OCI-LY3 (cell line): ENCODE results near the gene ITM2C.

Experiments used
- H2AFZ ChIP-seq: fragments of 200-600, 300-600 bp; shearing (Covaris generic); 2 replicates; pipeline ENCODE4 v1.6.0; 2014; ENCODE audit warnings: antibody characterized with exemption, low read depth, low read length
- H3K27ac ChIP-seq: fragments of 200-600, 300-600 bp; sonication (generic); 2 replicates; pipeline ENCODE4 v1.5.1; 2014; ENCODE audit warnings: mild to moderate bottlenecking, low read length, moderate library complexity, mixed read lengths
- H3K27me3 ChIP-seq: fragments of 200-600, 300-600 bp; sonication (generic); 2 replicates; pipeline ENCODE4 v1.6.1; 2014; ENCODE audit warnings: low read depth, low read length, mixed read lengths
- H3K36me3 ChIP-seq: fragments of 200-600, 300-600 bp; sonication (generic); replicated peaks from 2 replicates; pipeline ENCODE3; 2014; ENCODE audit warnings: low read depth, low read length, mixed read lengths
- H3K4me1 ChIP-seq: fragments of 300-600, 200-600 bp; sonication (generic); 2 replicates; pipeline ENCODE4 v1.6.1; 2014; ENCODE audit warnings: low read length, mixed read lengths
- H3K4me2 ChIP-seq: fragments of 200-600, 300-600 bp; sonication (generic); 2 replicates; pipeline ENCODE4 v1.6.1; 2014; ENCODE audit warnings: low read length, mixed read lengths
- H3K4me3 ChIP-seq: fragments of 300-600, 200-600 bp; sonication (generic); 2 replicates; pipeline ENCODE4 v1.5.1; 2014; ENCODE audit warnings: antibody characterized with exemption, mild to moderate bottlenecking, low read length, moderate library complexity
- H3K79me2 ChIP-seq: fragments of 300-600, 200-600 bp; shearing (Covaris generic); 2 replicates; pipeline ENCODE4 v1.6.1; 2014; ENCODE audit warnings: mild to moderate bottlenecking, low read length, mixed read lengths
- H3K9ac ChIP-seq: fragments of 300-600, 200-600 bp; shearing (Covaris generic); 2 replicates; pipeline ENCODE4 v1.6.0; 2014; ENCODE audit warnings: mild to moderate bottlenecking, low read length, moderate library complexity
- H3K9me3 ChIP-seq: fragments of 200-600, 300-600 bp; shearing (Covaris generic); 2 replicates; pipeline ENCODE4 v1.6.1; 2014; ENCODE audit warnings: low read length, mixed read lengths; ENCODE audit not compliant: insufficient read depth
- H4K20me1 ChIP-seq: fragments of 200-600, 300-600 bp; sonication (generic); 2 replicates; pipeline ENCODE4 v1.6.1; 2016; ENCODE audit warnings: low read length, mixed read lengths; ENCODE audit not compliant: insufficient read depth
- CTCF ChIP-seq: fragments of 200-600, 300-600 bp; sonication (generic); IDR thresholded peaks from 2 replicates; pipeline ENCODE4 v1.5.1; 2014; ENCODE audit warnings: antibody characterized with exemption, low read length, low read depth
- EZH2phosphoT487 ChIP-seq: fragments of 200-600 bp; shearing (Covaris generic); IDR thresholded peaks from 2 replicates; pipeline ENCODE4 v1.6.1; 2018; ENCODE audit warnings: antibody characterized with exemption, mixed run types, low read depth

Gene ITM2C

GRCh38 chr2:230906471-230907230, 41.9 kb downstream of the ITM2C start:
- Histone ChIP-seq H3K9ac (no peak overlapping the region), H3K4me1 (peaks cover 11% of the 10 kb centered on the region), H3K36me3 (no peaks in the 10 kb centered on the region), H3K27ac (no peak overlapping the region), H3K9me3 (no peaks in the 10 kb centered on the region), H2AFZ (no peak overlapping the region), H3K79me2 (no peaks in the 10 kb centered on the region), H3K4me3 (no peak overlapping the region), H4K20me1 (no peaks in the 10 kb centered on the region), H3K27me3 (no peaks in the 10 kb centered on the region), H3K4me2 (no peak overlapping the region)
- no peak for TF ChIP-seq EZH2phosphoT487
- no peak for TF ChIP-seq CTCF

GRCh38 chr2:230907361-230908091, 42.8 kb downstream of the ITM2C start:
- no peaks in the 10 kb centered on the region for H4K20me1 ChIP-seq
- H3K4me2 ChIP-seq, result no peak overlapping the region
- H3K79me2 ChIP-seq, result no peaks in the 10 kb centered on the region
- H3K36me3 ChIP-seq, result no peaks in the 10 kb centered on the region
- no peak overlapping the region for H3K4me3 ChIP-seq
- H3K4me1 ChIP-seq, result peaks cover 7% of the 10 kb centered on the region
- no peaks in the 10 kb centered on the region for H3K9me3 ChIP-seq
- H2AFZ ChIP-seq, result no peak overlapping the region
- H3K27me3 ChIP-seq, result no peaks in the 10 kb centered on the region
- no peak overlapping the region for H3K9ac ChIP-seq
- H3K27ac ChIP-seq, result no peak overlapping the region
- TF ChIP-seq CTCF (no peak), EZH2phosphoT487 (no peak)

GRCh38 chr2:230908092-230908594, 43.4 kb downstream of the ITM2C start:
- Histone ChIP-seq H3K4me1 (peaks cover 5% of the 10 kb centered on the region), H3K4me2 (no peak overlapping the region), H3K36me3 (no peaks in the 10 kb centered on the region), H3K79me2 (no peaks in the 10 kb centered on the region), H4K20me1 (no peaks in the 10 kb centered on the region), H3K9me3 (no peaks in the 10 kb centered on the region), H3K27me3 (no peaks in the 10 kb centered on the region), H2AFZ (no peak overlapping the region), H3K4me3 (no peak overlapping the region), H3K9ac (no peak overlapping the region), H3K27ac (no peak overlapping the region)
- TF ChIP-seq CTCF (no peak), EZH2phosphoT487 (no peak)

- TF ChIP-seq EZH2phosphoT487 (no peak), CTCF (no peak)
- Histone ChIP-seq H3K4me2 (no peak overlapping the region), H3K4me1 (peaks cover 10% of the 10 kb centered on the region), H3K27me3 (no peaks in the 10 kb centered on the region), H3K4me3 (no peak overlapping the region), H4K20me1 (no peaks in the 10 kb centered on the region), H3K79me2 (no peaks in the 10 kb centered on the region), H2AFZ (no peak overlapping the region), H3K9ac (no peak overlapping the region), H3K27ac (no peak overlapping the region), H3K9me3 (no peaks in the 10 kb centered on the region), H3K36me3 (no peaks in the 10 kb centered on the region)
Measured at GRCh38 chr2:230908595-230909191, 44.0 kb downstream of the ITM2C start.
